T-helper 1 cell treated with Interleukin-12 subunit alpha and Interleukin-12 subunit beta and Interleukin-4 antibody, amounts not matched to agents 30 μg/mL and 1 μg/mL, for 36 hours (primary cell): ENCODE results near the gene CENPP.

Experiments
- H3K27ac Mint-ChIP-seq: one replicate; pipeline ENCODE4 v1.8.0; 2021; ENCODE audit warnings: mild to moderate bottlenecking, mixed read lengths
- H3K27me3 Mint-ChIP-seq: one replicate; pipeline ENCODE4 v1.8.0; 2021; ENCODE audit warnings: low read depth, mixed read lengths
- H3K36me3 Mint-ChIP-seq: one replicate; pipeline ENCODE4 v1.8.0; 2021; ENCODE audit warnings: low read depth, mixed read lengths
- H3K4me1 Mint-ChIP-seq: one replicate; pipeline ENCODE4 v1.8.0; 2021; ENCODE audit warnings: low read depth, mixed read lengths
- H3K4me3 Mint-ChIP-seq: one replicate; pipeline ENCODE4 v1.8.0; 2021; ENCODE audit warnings: mild to moderate bottlenecking, moderate library complexity, mixed read lengths
- H3K9me3 Mint-ChIP-seq: one replicate; pipeline ENCODE4 v1.8.0; 2021; ENCODE audit warnings: mixed read lengths

CENPP gene

GRCh38 chr9:92381775-92382174 lies 56.0 kb downstream of the CENPP start:
- Mint-ChIP-seq H3K4me3 (no peak overlapping the region), H3K36me3 (peaks cover 9% of the 10 kb centered on the region), H3K27me3 (no peaks in the 10 kb centered on the region), H3K4me1 (peaks cover 21% of the 10 kb centered on the region), H3K9me3 (no peaks in the 10 kb centered on the region), H3K27ac (no peak overlapping the region)

- peaks cover 4% of the 10 kb centered on the region for H3K4me1 Mint-ChIP-seq
- H3K36me3 Mint-ChIP-seq, result peaks cover 6% of the 10 kb centered on the region
- H3K9me3 Mint-ChIP-seq, result no peaks in the 10 kb centered on the region
- H3K4me3 Mint-ChIP-seq, result no peak overlapping the region
- H3K27ac Mint-ChIP-seq, result no peak overlapping the region
- H3K27me3 Mint-ChIP-seq, result no peaks in the 10 kb centered on the region
Measured at GRCh38 chr9:92384375-92384774, 58.6 kb downstream of the CENPP start.

GRCh38 chr9:92385001-92385400 lies 59.2 kb downstream of the CENPP start:
- Mint-ChIP-seq H3K4me1 (no peaks in the 10 kb centered on the region), H3K27me3 (no peaks in the 10 kb centered on the region), H3K27ac (no peak overlapping the region), H3K36me3 (peaks cover 4% of the 10 kb centered on the region), H3K4me3 (no peak overlapping the region), H3K9me3 (no peaks in the 10 kb centered on the region)

- H3K4me3 Mint-ChIP-seq, result no peak overlapping the region
- H3K36me3 Mint-ChIP-seq, result peaks cover 4% of the 10 kb centered on the region
- no peaks in the 10 kb centered on the region for H3K4me1 Mint-ChIP-seq
- no peak overlapping the region for H3K27ac Mint-ChIP-seq
- H3K27me3 Mint-ChIP-seq, result no peaks in the 10 kb centered on the region
- no peaks in the 10 kb centered on the region for H3K9me3 Mint-ChIP-seq
Measured at GRCh38 chr9:92385477-92385876, 59.7 kb downstream of the CENPP start.

GRCh38 chr9:92385953-92386352 lies 60.2 kb downstream of the CENPP start:
- Mint-ChIP-seq H3K27me3 (no peaks in the 10 kb centered on the region), H3K4me3 (no peak overlapping the region), H3K27ac (no peak overlapping the region), H3K4me1 (no peaks in the 10 kb centered on the region), H3K36me3 (peaks cover 4% of the 10 kb centered on the region), H3K9me3 (no peaks in the 10 kb centered on the region)

GRCh38 chr9:92392690-92393089 lies 66.9 kb downstream of the CENPP start:
- Mint-ChIP-seq H3K9me3 (no peaks in the 10 kb centered on the region), H3K4me1 (no peaks in the 10 kb centered on the region), H3K4me3 (no peak overlapping the region), H3K36me3 (no peaks in the 10 kb centered on the region), H3K27me3 (no peaks in the 10 kb centered on the region), H3K27ac (no peak overlapping the region)

GRCh38 chr9:92393686-92394085 lies 67.9 kb downstream of the CENPP start:
- no peak overlapping the region for H3K4me3 Mint-ChIP-seq

GRCh38 chr9:92395617-92396016 lies 69.9 kb downstream of the CENPP start:
- Mint-ChIP-seq H3K27ac (no peak overlapping the region), H3K36me3 (no peaks in the 10 kb centered on the region), H3K4me3 (no peak overlapping the region), H3K9me3 (no peaks in the 10 kb centered on the region), H3K27me3 (no peaks in the 10 kb centered on the region), H3K4me1 (no peaks in the 10 kb centered on the region)

More at GRCh38 chr9:92393686-92394085, 67.9 kb downstream of the CENPP start:
- no peaks in the 10 kb centered on the region for H3K36me3 Mint-ChIP-seq
- no peaks in the 10 kb centered on the region for H3K4me1 Mint-ChIP-seq
- H3K9me3 Mint-ChIP-seq, result no peaks in the 10 kb centered on the region
- H3K27me3 Mint-ChIP-seq, result no peaks in the 10 kb centered on the region
- no peak overlapping the region for H3K27ac Mint-ChIP-seq

- Mint-ChIP-seq H3K27me3 (no peaks in the 10 kb centered on the region), H3K27ac (no peak overlapping the region), H3K9me3 (no peaks in the 10 kb centered on the region), H3K4me3 (no peak overlapping the region), H3K4me1 (peaks cover 3% of the 10 kb centered on the region), H3K36me3 (no peaks in the 10 kb centered on the region)
Measured at GRCh38 chr9:92397853-92398252, 72.1 kb downstream of the CENPP start.

- H3K4me3 Mint-ChIP-seq, result no peak overlapping the region
- H3K27me3 Mint-ChIP-seq, result no peaks in the 10 kb centered on the region
- H3K4me1 Mint-ChIP-seq, result peaks cover 25% of the 10 kb centered on the region
- peaks cover 5% of the 10 kb centered on the region for H3K36me3 Mint-ChIP-seq
- no peaks in the 10 kb centered on the region for H3K9me3 Mint-ChIP-seq
- H3K27ac Mint-ChIP-seq, result no peak overlapping the region
Measured at GRCh38 chr9:92402360-92402759, 76.6 kb downstream of the CENPP start.

GRCh38 chr9:92402826-92403745 lies 77.3 kb downstream of the CENPP start:
- H3K4me1 Mint-ChIP-seq, result peaks cover 25% of the 10 kb centered on the region
- peaks cover 5% of the 10 kb centered on the region for H3K36me3 Mint-ChIP-seq
- no peaks in the 10 kb centered on the region for H3K27me3 Mint-ChIP-seq
- no peak overlapping the region for H3K4me3 Mint-ChIP-seq
- no peak overlapping the region for H3K27ac Mint-ChIP-seq
- no peaks in the 10 kb centered on the region for H3K9me3 Mint-ChIP-seq

- H3K27ac Mint-ChIP-seq, result no peak within 1 kb of the TSS
- H3K27me3 Mint-ChIP-seq, result no peaks in the 10 kb centered on the region
- no peaks in the 10 kb centered on the region for H3K9me3 Mint-ChIP-seq
- H3K4me3 Mint-ChIP-seq, result no peak within 1 kb of the TSS
- H3K4me1 Mint-ChIP-seq, result peaks cover 25% of the 10 kb centered on the region
- H3K36me3 Mint-ChIP-seq, result peaks cover 5% of the 10 kb centered on the region
Measured at GRCh38 chr9:92404042-92404836, 78.5 kb downstream of the CENPP start, which contains the start of gene OGN. TSS of gene OGN (minus strand) at chr9:92404578. CDS start at chr9:92403407, 1,171 bp downstream.

GRCh38 chr9:92405818-92406217 lies 80.1 kb downstream of the CENPP start:
- H3K4me3 Mint-ChIP-seq, result peak overlapping the region; percentile 53
- H3K27me3 Mint-ChIP-seq, result no peaks in the 10 kb centered on the region
- H3K36me3 Mint-ChIP-seq, result peaks cover 5% of the 10 kb centered on the region
- H3K9me3 Mint-ChIP-seq, result no peaks in the 10 kb centered on the region
- peak overlapping the region; percentile 83 for H3K27ac Mint-ChIP-seq
- H3K4me1 Mint-ChIP-seq, result peaks cover 25% of the 10 kb centered on the region

GRCh38 chr9:92406477-92406876 lies 80.7 kb downstream of the CENPP start:
- H3K27me3 Mint-ChIP-seq, result no peaks in the 10 kb centered on the region
- peak overlapping the region; percentile 53 for H3K4me3 Mint-ChIP-seq
- no peaks in the 10 kb centered on the region for H3K9me3 Mint-ChIP-seq
- peak overlapping the region; percentile 83 for H3K27ac Mint-ChIP-seq
- H3K36me3 Mint-ChIP-seq, result peaks cover 5% of the 10 kb centered on the region
- H3K4me1 Mint-ChIP-seq, result peaks cover 25% of the 10 kb centered on the region

GRCh38 chr9:92407818-92408217 lies 82.1 kb downstream of the CENPP start:
- Mint-ChIP-seq H3K27ac (no peak overlapping the region), H3K9me3 (no peaks in the 10 kb centered on the region), H3K4me1 (peaks cover 23% of the 10 kb centered on the region), H3K4me3 (no peak overlapping the region), H3K27me3 (no peaks in the 10 kb centered on the region), H3K36me3 (peaks cover 5% of the 10 kb centered on the region)
